Memory B cell (primary cell): ENCODE data around the gene ERICH6.

Experiments
- ATAC-seq: fragments of 150-1000 bp; cut with Tn5 transposase; 2 replicates; pipeline ENCODE4 v1.10.0; 2021; ENCODE audit warnings: low read depth, mild to moderate bottlenecking, moderate library complexity
- DNase-seq, 2 donors: peaks; one replicate each; pipeline ENCODE4 v3.0.0; 2022; ENCODE audit warnings: low spot score in 2 of 2
- H3K27ac Mint-ChIP-seq: one replicate; pipeline ENCODE4 v1.8.0; 2022; ENCODE audit warnings: mild to moderate bottlenecking, moderate library complexity, mixed read lengths
- H3K27me3 Mint-ChIP-seq: one replicate; pipeline ENCODE4 v1.8.0; 2022; ENCODE audit warnings: mixed read lengths
- H3K36me3 Mint-ChIP-seq: one replicate; pipeline ENCODE4 v1.8.0; 2022; ENCODE audit warnings: mild to moderate bottlenecking, mixed read lengths
- H3K4me1 Mint-ChIP-seq: one replicate; pipeline ENCODE4 v1.8.0; 2022; ENCODE audit warnings: mixed read lengths
- H3K4me3 Mint-ChIP-seq: one replicate; pipeline ENCODE4 v1.8.0; 2022; ENCODE audit warnings: mild to moderate bottlenecking, moderate library complexity, mixed read lengths
- H3K9me3 Mint-ChIP-seq: one replicate; pipeline ENCODE4 v1.8.0; 2022; ENCODE audit warnings: mixed read lengths

Gene ERICH6

DNA sequence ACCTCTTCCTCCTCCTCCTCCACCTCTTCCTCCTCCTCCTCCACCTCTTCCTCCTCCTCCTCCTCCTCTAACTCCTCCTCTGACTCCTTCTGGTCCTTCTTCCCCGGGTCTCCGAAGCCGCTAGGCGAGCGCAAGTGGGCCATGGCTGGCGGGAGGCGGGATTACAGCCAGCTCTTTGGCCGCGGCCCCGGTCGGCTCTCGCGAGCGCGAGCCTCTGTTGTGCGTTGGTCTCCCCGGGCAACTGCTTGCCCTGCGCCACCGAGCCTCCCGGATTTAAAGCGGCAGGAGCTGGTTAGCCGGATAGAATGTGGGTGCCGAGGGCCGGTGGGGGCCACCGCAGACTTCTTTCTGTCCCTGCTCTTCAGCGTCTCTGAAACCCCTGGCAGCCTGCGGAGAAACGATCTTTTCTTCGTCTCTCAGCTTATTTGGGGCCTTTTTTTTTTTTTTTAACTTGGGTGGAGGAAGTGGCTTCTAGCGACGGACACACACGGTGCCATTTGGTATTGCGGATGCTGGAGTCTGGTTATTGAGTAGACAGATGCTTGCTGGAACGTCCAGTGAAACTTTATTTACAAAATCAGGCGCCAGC is at the start of gene ERICH6:
Gene ERICH6 (minus strand): TSS at position 165 of the 589 bp plus-strand sequence. CDS start 22 bp downstream, at position 143.
- peaks cover 9% of the 10 kb centered on the region for H3K36me3 Mint-ChIP-seq
- peak within 1 kb of the TSS; percentile 100 for H3K4me3 Mint-ChIP-seq
- DNase-seq (peak; percentile 84 to 86), ATAC-seq (peak; percentile 93)
- H3K27me3 Mint-ChIP-seq = no peaks in the 10 kb centered on the region
- H3K9me3 Mint-ChIP-seq = peaks cover 2% of the 10 kb centered on the region
- peaks cover 9% of the 10 kb centered on the region for H3K4me1 Mint-ChIP-seq
- peak within 1 kb of the TSS; percentile 99 for H3K27ac Mint-ChIP-seq

DNA sequence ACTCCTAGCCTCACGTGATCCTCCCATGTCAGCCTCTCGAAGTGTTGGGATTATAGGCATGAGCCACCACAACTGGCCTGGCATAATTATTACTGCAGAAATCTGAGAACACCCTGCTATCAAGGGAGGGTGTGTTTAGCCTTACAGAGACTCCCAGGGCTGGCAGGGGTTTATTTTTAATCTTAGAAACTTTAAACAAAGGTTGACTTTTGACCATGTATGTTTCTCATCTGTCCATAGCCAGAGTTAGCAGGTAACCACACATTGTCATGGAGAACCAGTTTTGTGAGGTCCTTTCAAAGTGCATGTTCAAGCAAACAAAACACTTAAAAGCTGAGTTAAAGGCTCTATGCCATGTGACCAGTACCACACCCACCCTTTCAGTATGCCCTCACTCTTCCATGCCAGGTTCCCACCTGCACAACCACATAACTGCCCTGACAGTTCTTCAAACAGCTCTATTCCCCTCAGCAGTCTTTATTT is 48.1 kb upstream of the ERICH6 start:
- no peak for DNase-seq
- no peaks in the 10 kb centered on the region for H3K27me3 Mint-ChIP-seq
- no peak overlapping the region for H3K4me3 Mint-ChIP-seq
- no peaks in the 10 kb centered on the region for H3K9me3 Mint-ChIP-seq
- peaks cover 40% of the 10 kb centered on the region for H3K4me1 Mint-ChIP-seq
- peaks cover 10% of the 10 kb centered on the region for H3K36me3 Mint-ChIP-seq
- no peak for ATAC-seq
- no peak overlapping the region for H3K27ac Mint-ChIP-seq

GRCh38 chr3:150749255-150749654 is 45.5 kb upstream of the ERICH6 start:
- ATAC-seq = no peak
- Mint-ChIP-seq H3K36me3 (peaks cover 12% of the 10 kb centered on the region), H3K27me3 (no peaks in the 10 kb centered on the region), H3K9me3 (no peaks in the 10 kb centered on the region), H3K4me3 (no peak overlapping the region), H3K4me1 (peaks cover 51% of the 10 kb centered on the region), H3K27ac (no peak overlapping the region)
- no peak for DNase-seq

DNA sequence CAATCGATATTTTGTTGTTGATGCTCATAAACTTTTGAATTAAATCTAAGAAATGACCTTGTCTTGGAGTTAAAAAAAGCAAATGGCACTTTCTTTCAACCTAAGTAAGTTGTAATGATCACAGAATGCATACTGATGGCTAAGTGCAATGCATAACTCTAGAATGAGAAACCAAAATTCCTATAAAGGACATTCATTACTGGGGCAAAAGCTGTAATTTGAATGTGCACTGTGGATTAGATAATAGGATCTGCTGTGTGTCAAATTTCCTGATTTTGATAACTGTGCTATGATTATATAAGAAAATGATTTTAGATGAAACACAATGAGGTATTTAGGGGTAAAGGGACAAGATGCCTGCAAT is 44.9 kb upstream of the ERICH6 start:
- no peak overlapping the region for H3K4me3 Mint-ChIP-seq
- DNase-seq = no peak
- no peak for ATAC-seq
- no peak overlapping the region for H3K27ac Mint-ChIP-seq
- no peaks in the 10 kb centered on the region for H3K27me3 Mint-ChIP-seq
- H3K4me1 Mint-ChIP-seq = peaks cover 53% of the 10 kb centered on the region
- peaks cover 10% of the 10 kb centered on the region for H3K36me3 Mint-ChIP-seq
- H3K9me3 Mint-ChIP-seq = no peaks in the 10 kb centered on the region

DNA sequence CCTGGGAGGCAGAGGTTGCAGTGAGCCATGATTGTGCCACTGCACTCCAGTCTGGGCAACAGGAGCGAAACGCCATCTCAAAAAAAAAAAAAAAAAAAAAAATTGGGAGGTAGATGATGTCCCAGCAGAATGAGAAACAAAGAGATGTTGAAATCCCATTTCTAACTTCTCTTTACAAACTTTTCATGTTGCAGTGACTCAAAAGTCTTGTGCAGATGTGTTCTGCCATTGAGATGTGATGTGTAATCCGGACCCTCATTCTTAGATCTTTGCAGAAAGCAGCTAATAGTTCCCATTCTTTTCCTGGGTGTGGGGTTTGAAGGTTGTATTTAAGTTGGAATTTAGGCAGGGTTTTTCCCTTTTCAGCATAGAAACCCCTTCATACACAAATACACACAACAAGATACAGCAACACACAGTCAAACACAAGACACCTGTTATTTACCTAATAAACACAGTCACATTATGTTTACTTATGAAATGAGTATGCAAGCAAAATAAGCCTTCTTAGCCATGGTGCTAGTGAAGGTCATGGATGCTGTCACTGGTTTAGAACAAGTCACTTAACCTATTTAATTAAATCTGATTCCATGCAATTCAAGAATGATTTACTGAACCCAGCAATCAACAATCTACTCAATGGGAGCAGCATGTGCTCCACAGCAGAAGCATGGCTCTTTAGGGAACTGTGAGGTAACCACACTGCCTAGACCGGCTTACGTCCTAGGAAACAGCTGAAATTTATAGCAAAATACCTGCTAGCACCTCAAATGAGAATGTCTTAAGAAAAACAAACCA is 44.4 kb upstream of the ERICH6 start:
- ATAC-seq (no peak), DNase-seq (no peak)
- H3K27ac Mint-ChIP-seq = no peak overlapping the region
- H3K9me3 Mint-ChIP-seq = no peaks in the 10 kb centered on the region
- H3K4me3 Mint-ChIP-seq = no peak overlapping the region
- H3K27me3 Mint-ChIP-seq = no peaks in the 10 kb centered on the region
- peaks cover 57% of the 10 kb centered on the region for H3K4me1 Mint-ChIP-seq
- peaks cover 9% of the 10 kb centered on the region for H3K36me3 Mint-ChIP-seq

DNA sequence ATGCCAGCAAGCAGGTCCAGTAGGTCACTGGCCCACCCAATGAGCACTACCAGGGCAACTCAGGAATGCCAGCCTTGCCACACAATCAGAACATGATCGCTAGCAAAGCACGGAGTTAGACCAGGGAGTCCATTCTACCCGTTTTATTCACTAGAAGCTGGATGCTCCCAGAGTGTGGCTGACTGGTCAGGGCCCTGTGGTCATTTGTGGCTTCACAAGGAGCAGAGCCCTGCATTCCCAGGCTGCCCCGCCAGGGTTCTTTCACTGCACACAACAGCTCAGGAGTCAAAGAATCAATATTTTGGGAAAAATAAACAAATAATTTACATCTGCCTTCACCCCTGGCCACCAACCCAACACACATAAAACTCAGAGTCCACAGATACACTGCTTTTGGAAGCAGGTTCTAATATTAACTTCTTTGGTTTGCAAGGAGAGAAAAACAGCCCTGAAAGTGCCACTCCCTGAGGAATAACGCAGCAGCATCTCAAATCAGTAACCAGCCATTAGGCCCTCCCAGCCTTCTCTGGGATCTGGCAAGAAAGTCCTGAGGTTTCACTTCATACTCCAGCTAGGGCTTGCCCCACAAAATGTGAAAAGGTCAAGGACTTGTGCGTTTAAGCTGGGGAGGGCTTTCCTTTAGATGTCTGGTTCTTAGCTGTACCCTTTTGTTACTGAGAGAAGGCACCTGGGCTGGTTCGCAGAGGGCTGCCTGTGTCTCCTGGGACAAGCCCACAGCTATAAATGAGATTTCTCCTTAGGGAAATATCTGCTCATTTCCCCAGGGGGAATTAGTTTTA is 43.3 kb upstream of the ERICH6 start:
- H3K27ac Mint-ChIP-seq = peak overlapping the region; percentile 46
- H3K4me3 Mint-ChIP-seq = no peak overlapping the region
- H3K36me3 Mint-ChIP-seq = peaks cover 14% of the 10 kb centered on the region

DNA sequence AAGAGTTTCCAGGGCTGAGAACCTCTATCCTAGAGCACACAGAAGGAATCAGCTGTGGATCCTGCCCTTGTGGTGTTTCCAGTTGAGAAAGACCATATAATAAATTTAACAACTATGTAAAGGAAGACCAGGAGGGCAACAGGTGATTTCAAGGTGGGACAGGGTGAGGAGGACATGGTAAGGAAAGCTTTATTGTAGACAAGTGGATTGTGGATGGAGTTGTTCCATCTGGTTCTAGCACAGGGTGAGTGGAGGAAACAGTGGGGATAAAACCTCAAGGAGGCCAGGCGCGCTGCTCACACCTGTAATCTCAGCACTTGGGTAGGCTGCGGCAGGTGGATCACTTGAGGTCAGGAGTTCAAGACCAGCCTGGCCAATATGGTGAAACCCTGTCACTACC is 42.1 kb upstream of the ERICH6 start:
- H3K27ac Mint-ChIP-seq = peak overlapping the region; percentile 3
- H3K27me3 Mint-ChIP-seq = no peaks in the 10 kb centered on the region
- no peak overlapping the region for H3K4me3 Mint-ChIP-seq
- peaks cover 56% of the 10 kb centered on the region for H3K4me1 Mint-ChIP-seq
- H3K9me3 Mint-ChIP-seq = no peaks in the 10 kb centered on the region
- H3K36me3 Mint-ChIP-seq = peaks cover 18% of the 10 kb centered on the region
- no peak for DNase-seq
- no peak for ATAC-seq

More for the DNA sequence above, 43.3 kb upstream of the ERICH6 start:
- no peaks in the 10 kb centered on the region for H3K27me3 Mint-ChIP-seq
- ATAC-seq (no peak), DNase-seq (no peak)
- H3K4me1 Mint-ChIP-seq = peaks cover 60% of the 10 kb centered on the region
- H3K9me3 Mint-ChIP-seq = no peaks in the 10 kb centered on the region

- Mint-ChIP-seq H3K36me3 (peaks cover 18% of the 10 kb centered on the region), H3K9me3 (no peaks in the 10 kb centered on the region), H3K27ac (peak overlapping the region; percentile 64), H3K4me1 (peaks cover 54% of the 10 kb centered on the region), H3K27me3 (no peaks in the 10 kb centered on the region), H3K4me3 (no peak overlapping the region)
- DNase-seq = no peak
- no peak for ATAC-seq
Measured at GRCh38 chr3:150744919-150745211, 41.1 kb upstream of the ERICH6 start.

DNA sequence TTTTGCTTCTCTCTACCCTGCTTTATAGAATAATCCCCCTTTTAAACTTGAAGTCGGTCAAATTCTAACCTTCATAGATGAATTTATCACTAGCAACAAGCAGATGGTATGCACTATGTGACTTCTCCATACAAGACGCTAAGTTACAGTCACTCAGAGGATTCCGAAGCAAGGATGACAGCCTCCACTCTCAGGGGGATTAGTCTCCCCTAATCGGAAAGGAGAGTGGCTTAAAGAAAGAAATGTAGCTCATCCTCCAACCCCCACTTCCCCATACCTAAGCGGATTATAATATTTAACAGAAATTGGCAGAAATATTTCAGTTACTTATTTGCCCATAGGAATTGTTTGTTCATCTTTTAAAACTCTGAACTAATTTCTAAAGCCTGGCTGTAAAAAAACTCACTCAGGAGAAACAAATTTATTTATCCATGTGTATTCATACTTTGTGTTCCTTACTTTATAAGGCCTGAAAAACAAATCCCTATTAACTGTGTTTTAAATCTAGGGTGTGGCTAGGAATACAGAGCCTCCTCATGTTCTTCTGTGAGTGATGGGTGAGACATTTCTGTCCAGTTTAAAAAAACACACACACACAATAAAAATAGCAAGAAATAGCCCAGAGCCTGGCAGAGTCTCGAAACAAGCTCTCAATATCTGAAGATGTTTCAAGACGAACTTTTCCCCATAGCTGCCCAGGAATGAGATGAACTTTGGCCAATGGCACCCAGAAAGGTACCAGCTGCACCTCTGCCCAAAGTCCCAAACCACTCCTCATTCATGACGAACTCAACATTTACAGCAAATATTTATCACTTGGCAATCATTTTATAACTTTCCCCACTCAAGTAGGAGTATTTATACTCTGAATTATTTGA is 40.6 kb upstream of the ERICH6 start:
- Mint-ChIP-seq H3K4me1 (peaks cover 59% of the 10 kb centered on the region), H3K27me3 (no peaks in the 10 kb centered on the region), H3K36me3 (peaks cover 16% of the 10 kb centered on the region), H3K4me3 (no peak overlapping the region), H3K9me3 (no peaks in the 10 kb centered on the region), H3K27ac (peak overlapping the region; percentile 64)
- no peak for DNase-seq
- peak; percentile 18 for ATAC-seq

GRCh38 chr3:150743508-150743907 is 39.8 kb upstream of the ERICH6 start:
- ATAC-seq = no peak
- H3K27ac Mint-ChIP-seq = peak overlapping the region; percentile 64
- no peaks in the 10 kb centered on the region for H3K9me3 Mint-ChIP-seq
- H3K4me3 Mint-ChIP-seq = no peak overlapping the region
- no peaks in the 10 kb centered on the region for H3K27me3 Mint-ChIP-seq
- DNase-seq = no peak
- peaks cover 16% of the 10 kb centered on the region for H3K36me3 Mint-ChIP-seq
- H3K4me1 Mint-ChIP-seq = peaks cover 59% of the 10 kb centered on the region

DNA sequence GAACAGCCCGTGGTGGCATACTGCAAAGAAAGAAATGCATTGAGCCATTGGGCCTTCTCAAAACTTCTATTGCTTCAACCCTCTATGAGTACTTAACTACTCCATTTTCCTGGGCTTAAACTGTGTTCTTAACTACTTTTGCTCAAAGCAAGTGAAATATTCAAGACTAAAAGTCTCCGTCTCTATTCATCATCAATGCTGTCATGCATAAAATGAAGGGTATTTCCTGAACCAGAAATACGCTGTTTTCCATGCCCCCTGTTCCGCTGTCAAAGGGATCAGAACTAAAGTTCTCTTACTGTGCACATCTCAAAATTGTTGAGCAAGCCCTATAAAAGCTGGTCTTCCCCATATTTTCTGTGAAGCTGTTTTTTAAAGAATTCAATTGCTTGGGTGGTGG is 39.0 kb upstream of the ERICH6 start:
- H3K27ac Mint-ChIP-seq = peak overlapping the region; percentile 64

DNA sequence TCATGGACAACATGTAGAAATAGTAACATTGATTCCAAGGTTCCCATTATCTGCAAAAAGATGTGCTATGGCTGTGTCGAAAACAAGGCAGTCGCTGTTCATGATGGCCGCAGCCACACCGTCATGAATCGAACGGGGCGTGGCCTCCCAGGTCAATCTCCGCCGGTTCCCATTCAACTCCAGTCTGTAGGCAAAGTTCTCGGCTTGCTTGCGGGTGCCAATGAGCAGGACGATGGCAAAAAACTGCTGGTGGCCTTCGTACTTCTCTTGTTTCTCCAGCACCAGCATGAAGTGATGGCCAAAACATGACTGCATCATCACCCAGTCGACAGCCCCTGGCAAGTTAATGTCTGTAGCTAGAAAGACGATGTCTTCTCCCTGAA is 38.4 kb upstream of the ERICH6 start:
- no peak overlapping the region for H3K4me3 Mint-ChIP-seq
- ATAC-seq = no peak
- H3K9me3 Mint-ChIP-seq = no peaks in the 10 kb centered on the region
- DNase-seq = no peak
- H3K36me3 Mint-ChIP-seq = peaks cover 13% of the 10 kb centered on the region
- no peaks in the 10 kb centered on the region for H3K27me3 Mint-ChIP-seq
- H3K4me1 Mint-ChIP-seq = peaks cover 51% of the 10 kb centered on the region
- H3K27ac Mint-ChIP-seq = peak overlapping the region; percentile 64

More for the DNA sequence above, 39.0 kb upstream of the ERICH6 start:
- no peaks in the 10 kb centered on the region for H3K9me3 Mint-ChIP-seq
- no peak overlapping the region for H3K4me3 Mint-ChIP-seq
- no peaks in the 10 kb centered on the region for H3K27me3 Mint-ChIP-seq
- no peak for ATAC-seq
- H3K36me3 Mint-ChIP-seq = peaks cover 16% of the 10 kb centered on the region
- H3K4me1 Mint-ChIP-seq = peaks cover 56% of the 10 kb centered on the region
- no peak for DNase-seq

DNA sequence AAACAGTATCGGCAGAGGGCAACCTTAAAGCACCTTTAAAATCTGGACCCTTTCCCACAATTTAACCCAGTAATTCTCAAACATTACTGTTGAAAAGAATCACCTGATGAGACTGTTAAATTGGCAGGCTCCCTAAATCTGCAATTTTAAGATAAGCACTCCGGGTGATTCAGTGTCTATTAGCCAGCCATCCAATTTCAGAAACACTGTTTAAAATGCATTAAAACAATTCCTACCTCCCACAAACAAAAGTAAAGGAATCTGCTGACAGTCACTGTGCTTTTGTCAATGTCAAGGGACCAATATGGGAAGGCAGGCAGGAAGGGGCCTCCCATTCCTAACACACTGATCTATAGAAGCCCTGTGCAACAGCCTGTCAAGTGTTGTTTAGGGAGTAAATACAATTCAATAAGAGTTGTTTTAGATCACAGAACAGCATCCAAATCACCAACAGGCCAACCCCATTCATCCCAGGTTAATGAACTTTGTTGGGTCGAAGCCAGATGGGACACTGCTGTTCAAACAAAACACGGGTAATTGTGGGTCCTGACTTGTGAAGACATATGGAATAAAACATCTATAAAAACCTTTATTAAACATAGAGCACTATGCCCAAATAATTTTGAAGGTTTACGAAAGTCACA is 37.9 kb upstream of the ERICH6 start:
- Mint-ChIP-seq H3K9me3 (no peaks in the 10 kb centered on the region), H3K4me1 (peaks cover 50% of the 10 kb centered on the region), H3K27ac (peak overlapping the region; percentile 20), H3K36me3 (peaks cover 13% of the 10 kb centered on the region), H3K27me3 (no peaks in the 10 kb centered on the region), H3K4me3 (no peak overlapping the region)
- no peak for DNase-seq
- ATAC-seq = no peak
